ENCODE measurements around the gene LRMDA.
"Not testable (repeated sequence)": the region's sequence is repeated elsewhere in the genome, so short reads cannot be mapped to it uniquely, and the experiment has no call there.

Gene LRMDA

GRCh38 chr10:75592791-75593643, 161.6 kb downstream of the LRMDA start:
- DNase-seq, result no peak

- no peak for DNase-seq
Observed at GRCh38 chr10:75593692-75594556, 162.5 kb downstream of the LRMDA start.

GRCh38 chr10:75596930-75597620, 165.7 kb downstream of the LRMDA start:
- no peak for DNase-seq

- DNase-seq, result no peak
Observed at GRCh38 chr10:75597773-75598440, 166.5 kb downstream of the LRMDA start.

- DNase-seq, result no peak
Observed at GRCh38 chr10:75598998-75599397, 167.6 kb downstream of the LRMDA start.

GRCh38 chr10:75599875-75600648, 168.6 kb downstream of the LRMDA start:
- no peak for DNase-seq

- no peak for DNase-seq
Observed at GRCh38 chr10:75600833-75601232, 169.4 kb downstream of the LRMDA start.

- no peak for DNase-seq
Observed at GRCh38 chr10:75602341-75602740, 170.9 kb downstream of the LRMDA start.

GRCh38 chr10:75605096-75605495, 173.7 kb downstream of the LRMDA start:
- no peak for DNase-seq

GRCh38 chr10:75605795-75606194, 174.4 kb downstream of the LRMDA start:
- DNase-seq, result not testable (repeated sequence)

GRCh38 chr10:75606203-75606779, 174.9 kb downstream of the LRMDA start:
- no peak for DNase-seq

- no peak for DNase-seq
Observed at GRCh38 chr10:75607576-75607975, 176.2 kb downstream of the LRMDA start.

GRCh38 chr10:75610183-75610582, 178.8 kb downstream of the LRMDA start:
- no peak for DNase-seq

GRCh38 chr10:75611172-75611992, 180.0 kb downstream of the LRMDA start:
- DNase-seq, result no peak

GRCh38 chr10:75611993-75612372, 180.6 kb downstream of the LRMDA start:
- no peak for DNase-seq

- no peak for DNase-seq
Observed at GRCh38 chr10:75612904-75613684, 181.7 kb downstream of the LRMDA start.

GRCh38 chr10:75613685-75614504, 182.5 kb downstream of the LRMDA start:
- no peak for DNase-seq

- DNase-seq, result no peak
Observed at GRCh38 chr10:75616076-75616475, 184.7 kb downstream of the LRMDA start.

Data from NCI-H2029 treated with DMSO at 0.1 percent for 48 hours (cell line).